OCI-LY3 (cell line): ENCODE data around the gene EXOC4.

Experiments
- H2AFZ ChIP-seq: fragments of 200-600, 300-600 bp; shearing (Covaris generic); 2 replicates; pipeline ENCODE4 v1.6.0; 2014; ENCODE audit warnings: antibody characterized with exemption, low read depth, low read length
- H3K27ac ChIP-seq: fragments of 200-600, 300-600 bp; sonication (generic); 2 replicates; pipeline ENCODE4 v1.5.1; 2014; ENCODE audit warnings: mild to moderate bottlenecking, low read length, moderate library complexity, mixed read lengths
- H3K27me3 ChIP-seq: fragments of 200-600, 300-600 bp; sonication (generic); 2 replicates; pipeline ENCODE4 v1.6.1; 2014; ENCODE audit warnings: low read depth, low read length, mixed read lengths
- H3K36me3 ChIP-seq: fragments of 200-600, 300-600 bp; sonication (generic); replicated peaks from 2 replicates; pipeline ENCODE3; 2014; ENCODE audit warnings: low read depth, low read length, mixed read lengths
- H3K4me1 ChIP-seq: fragments of 300-600, 200-600 bp; sonication (generic); 2 replicates; pipeline ENCODE4 v1.6.1; 2014; ENCODE audit warnings: low read length, mixed read lengths
- H3K4me2 ChIP-seq: fragments of 200-600, 300-600 bp; sonication (generic); 2 replicates; pipeline ENCODE4 v1.6.1; 2014; ENCODE audit warnings: low read length, mixed read lengths
- H3K4me3 ChIP-seq: fragments of 300-600, 200-600 bp; sonication (generic); 2 replicates; pipeline ENCODE4 v1.5.1; 2014; ENCODE audit warnings: antibody characterized with exemption, mild to moderate bottlenecking, low read length, moderate library complexity
- H3K79me2 ChIP-seq: fragments of 300-600, 200-600 bp; shearing (Covaris generic); 2 replicates; pipeline ENCODE4 v1.6.1; 2014; ENCODE audit warnings: mild to moderate bottlenecking, low read length, mixed read lengths
- H3K9ac ChIP-seq: fragments of 300-600, 200-600 bp; shearing (Covaris generic); 2 replicates; pipeline ENCODE4 v1.6.0; 2014; ENCODE audit warnings: mild to moderate bottlenecking, low read length, moderate library complexity
- H3K9me3 ChIP-seq: fragments of 200-600, 300-600 bp; shearing (Covaris generic); 2 replicates; pipeline ENCODE4 v1.6.1; 2014; ENCODE audit warnings: low read length, mixed read lengths; ENCODE audit not compliant: insufficient read depth
- H4K20me1 ChIP-seq: fragments of 200-600, 300-600 bp; sonication (generic); 2 replicates; pipeline ENCODE4 v1.6.1; 2016; ENCODE audit warnings: low read length, mixed read lengths; ENCODE audit not compliant: insufficient read depth
- EZH2phosphoT487 ChIP-seq: fragments of 200-600 bp; shearing (Covaris generic); IDR thresholded peaks from 2 replicates; pipeline ENCODE4 v1.6.1; 2018; ENCODE audit warnings: antibody characterized with exemption, mixed run types, low read depth
- TF ChIP-seq, protein P1 (sequence below): fragments of 200-600, 300-600 bp; sonication (generic); IDR thresholded peaks from 2 replicates; pipeline ENCODE4 v1.5.1; 2014; ENCODE audit warnings: antibody characterized with exemption, low read length, low read depth

EXOC4 gene

DNA sequence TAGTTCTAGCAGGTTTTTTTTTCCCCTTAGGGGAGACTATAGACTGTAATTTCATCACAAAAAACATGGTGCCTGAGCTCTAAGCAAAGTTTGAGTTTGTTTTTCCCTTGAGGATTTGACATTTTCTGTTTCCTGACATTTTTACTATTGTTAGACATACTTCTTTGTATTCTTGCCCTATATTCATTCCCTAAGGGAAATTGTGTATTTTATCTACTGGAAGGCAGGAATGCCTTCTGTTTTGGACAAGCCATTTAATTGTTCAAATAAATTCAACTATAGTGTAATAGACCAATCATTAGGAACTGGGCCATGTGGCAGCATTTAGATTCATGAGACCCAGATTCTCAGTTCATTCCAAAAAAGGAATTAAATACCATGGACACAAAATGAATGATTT, 335.0 kb downstream of the EXOC4 start:
- Histone ChIP-seq H3K36me3 (no peaks in the 10 kb centered on the region), H3K9me3 (no peaks in the 10 kb centered on the region), H4K20me1 (no peaks in the 10 kb centered on the region), H3K9ac (no peak overlapping the region), H3K79me2 (no peaks in the 10 kb centered on the region), H3K4me1 (peaks cover 3% of the 10 kb centered on the region; the same call in 1 of the 2 replicates), H2AFZ (no peak overlapping the region), H3K27ac (no peak overlapping the region), H3K4me3 (no peak overlapping the region), H3K27me3 (no peaks in the 10 kb centered on the region), H3K4me2 (no peak overlapping the region)
- TF ChIP-seq, protein P1, sequence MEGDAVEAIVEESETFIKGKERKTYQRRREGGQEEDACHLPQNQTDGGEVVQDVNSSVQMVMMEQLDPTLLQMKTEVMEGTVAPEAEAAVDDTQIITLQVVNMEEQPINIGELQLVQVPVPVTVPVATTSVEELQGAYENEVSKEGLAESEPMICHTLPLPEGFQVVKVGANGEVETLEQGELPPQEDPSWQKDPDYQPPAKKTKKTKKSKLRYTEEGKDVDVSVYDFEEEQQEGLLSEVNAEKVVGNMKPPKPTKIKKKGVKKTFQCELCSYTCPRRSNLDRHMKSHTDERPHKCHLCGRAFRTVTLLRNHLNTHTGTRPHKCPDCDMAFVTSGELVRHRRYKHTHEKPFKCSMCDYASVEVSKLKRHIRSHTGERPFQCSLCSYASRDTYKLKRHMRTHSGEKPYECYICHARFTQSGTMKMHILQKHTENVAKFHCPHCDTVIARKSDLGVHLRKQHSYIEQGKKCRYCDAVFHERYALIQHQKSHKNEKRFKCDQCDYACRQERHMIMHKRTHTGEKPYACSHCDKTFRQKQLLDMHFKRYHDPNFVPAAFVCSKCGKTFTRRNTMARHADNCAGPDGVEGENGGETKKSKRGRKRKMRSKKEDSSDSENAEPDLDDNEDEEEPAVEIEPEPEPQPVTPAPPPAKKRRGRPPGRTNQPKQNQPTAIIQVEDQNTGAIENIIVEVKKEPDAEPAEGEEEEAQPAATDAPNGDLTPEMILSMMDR, result no peak
- TF ChIP-seq EZH2phosphoT487, result no peak

DNA sequence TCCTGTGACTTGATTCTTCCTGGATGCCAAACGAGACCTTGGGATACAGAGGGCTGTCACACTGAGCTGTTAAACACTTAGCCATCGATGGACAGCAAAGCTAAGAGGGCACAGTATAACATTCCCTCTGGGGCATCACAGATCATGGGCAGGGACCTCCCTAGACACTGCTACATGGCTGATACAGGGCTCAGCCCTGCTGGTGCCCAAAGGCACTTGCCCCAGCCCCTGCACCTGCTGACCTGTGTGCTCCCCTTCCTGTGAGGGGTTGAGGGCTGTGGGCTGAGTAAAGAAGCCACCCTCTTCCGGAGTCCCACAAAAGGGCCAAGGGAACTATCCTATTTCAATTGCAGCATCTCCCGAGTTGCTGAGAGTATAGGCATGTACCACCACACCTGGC, 337.9 kb downstream of the EXOC4 start:
- Histone ChIP-seq H3K27me3 (no peaks in the 10 kb centered on the region), H4K20me1 (no peaks in the 10 kb centered on the region)
- no peak for TF ChIP-seq EZH2phosphoT487
- TF ChIP-seq, protein P1, result no peak

DNA sequence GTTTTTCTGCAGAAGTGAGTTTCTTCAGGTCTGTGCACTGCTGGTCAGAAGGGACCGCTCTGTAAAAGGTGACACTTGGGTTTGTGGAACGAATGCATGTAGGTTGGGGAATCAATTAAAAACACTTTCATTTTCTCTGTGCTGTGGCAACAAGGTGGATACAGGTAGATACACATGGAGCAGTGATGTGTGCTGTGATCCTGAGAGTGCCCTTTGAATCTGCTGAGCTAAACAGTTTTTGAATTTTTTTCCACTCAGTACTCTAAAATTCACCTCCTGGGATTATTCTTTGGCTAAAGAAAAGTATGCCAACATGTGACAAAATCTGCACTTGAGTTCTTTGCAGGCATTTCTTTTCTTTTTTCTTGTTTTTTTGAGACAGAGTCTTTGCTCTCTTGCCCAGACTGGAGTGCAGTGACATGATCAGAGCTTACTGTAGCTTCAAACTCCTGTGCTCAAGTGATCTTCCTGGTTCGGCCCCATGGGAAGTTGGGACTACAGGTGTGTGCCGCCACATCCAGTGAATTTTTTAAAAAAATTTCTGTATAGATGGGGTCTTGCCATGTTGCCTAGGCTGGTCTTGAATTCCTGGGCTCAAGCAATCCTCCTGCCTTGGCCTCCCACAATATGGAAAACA, 338.9 kb downstream of the EXOC4 start:
- Histone ChIP-seq H3K36me3 (no peaks in the 10 kb centered on the region), H2AFZ (no peak overlapping the region), H3K79me2 (no peaks in the 10 kb centered on the region), H4K20me1 (no peaks in the 10 kb centered on the region), H3K27me3 (no peaks in the 10 kb centered on the region), H3K9me3 (no peaks in the 10 kb centered on the region), H3K27ac (no peak overlapping the region), H3K4me3 (no peak overlapping the region), H3K4me2 (no peak overlapping the region), H3K9ac (no peak overlapping the region), H3K4me1 (no peaks in the 10 kb centered on the region)
- no peak for TF ChIP-seq EZH2phosphoT487
- TF ChIP-seq, protein P1, result no peak

More for the DNA sequence above, 337.9 kb downstream of the EXOC4 start:
- Histone ChIP-seq H2AFZ (no peak overlapping the region), H3K9ac (no peak overlapping the region), H3K4me1 (no peaks in the 10 kb centered on the region), H3K36me3 (no peaks in the 10 kb centered on the region), H3K9me3 (no peaks in the 10 kb centered on the region), H3K4me3 (no peak overlapping the region), H3K27ac (no peak overlapping the region), H3K4me2 (no peak overlapping the region), H3K79me2 (no peaks in the 10 kb centered on the region)

DNA sequence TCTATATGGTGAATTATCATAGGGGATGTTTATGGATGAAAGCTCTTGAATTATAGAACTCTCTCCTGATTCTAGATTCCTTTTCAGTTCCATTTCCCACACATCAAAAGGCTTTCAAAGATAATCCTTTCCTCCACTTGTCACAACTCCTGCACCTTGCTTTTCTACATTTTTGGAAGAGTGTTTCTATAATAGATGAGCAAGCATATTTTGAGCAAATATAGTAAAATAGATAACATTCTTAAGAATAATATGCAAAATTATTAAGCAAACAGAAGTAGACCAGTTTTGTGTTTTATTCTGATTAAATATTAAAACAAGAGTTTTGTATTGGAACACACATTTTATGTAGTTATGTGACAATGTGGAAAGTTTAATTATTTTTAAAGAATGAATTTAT, 340.7 kb downstream of the EXOC4 start:
- Histone ChIP-seq H2AFZ (no peak overlapping the region), H3K27me3 (no peaks in the 10 kb centered on the region), H4K20me1 (no peaks in the 10 kb centered on the region), H3K27ac (no peak overlapping the region), H3K4me1 (no peaks in the 10 kb centered on the region), H3K4me2 (no peak overlapping the region), H3K9ac (no peak overlapping the region), H3K4me3 (no peak overlapping the region), H3K36me3 (no peaks in the 10 kb centered on the region), H3K9me3 (no peaks in the 10 kb centered on the region), H3K79me2 (no peaks in the 10 kb centered on the region)
- TF ChIP-seq, protein P1, result no peak
